Endothelial cell of umbilical vein (primary cell): ENCODE data around the gene EP400. TPM values are rescaled to one million over a fixed set of nuclear protein-coding genes. Genes with fewer than 3 reads are reported as not detected.

ENCODE experiments used
- BruUV-seq: library from RNA; stranded (reverse); fragments of 400-500 nt; replicated peaks from 2 replicates; lab custom pipeline; 2021; lab: Mats Ljungman, UMichigan
- CTCF ChIA-PET: fragments of 300-600, 350-600 bp; sonication (Branson Sonifier 250); formaldehyde crosslinking; loops from one replicate; lab custom pipeline; 2021; ENCODE audit warnings: antibody characterized with exemption, inconsistent platforms; lab: Charles Lee
- POLR2A ChIA-PET: fragments of 300-600, 350-600 bp; sonication (Branson Sonifier 250); formaldehyde crosslinking; loops from one replicate; lab custom pipeline; 2021; ENCODE audit warnings: antibody characterized with exemption, inconsistent platforms; lab: Charles Lee
- DNase-seq: peaks from one replicate; pipeline ENCODE4 v3.0.0-alpha.2; 2011; ENCODE audit warnings: low read depth, low spot score
- FAIRE-seq: peaks from 2 replicates; lab custom pipeline; 2011; peaks lifted over from hg19 to GRCh38; lab: Jason Lieb, UNC
- H2AFZ ChIP-seq: 2 replicates; pipeline ENCODE4 v1.6.0; 2012; ENCODE audit warnings: low read depth, low read length, control low read depth, inconsistent platforms
- H3K27ac ChIP-seq: 2 replicates; pipeline ENCODE4 v1.5.1; 2011; ENCODE audit warnings: low read depth, mild to moderate bottlenecking, control low read depth, low read length, moderate library complexity; ENCODE audit not compliant: insufficient read depth
- H3K27me3 ChIP-seq, 2 experiments: 2 replicates each; pipeline versions ENCODE4 v1.6.0 to v1.6.1; 2011; ENCODE audit warnings: low read length in 2 of 2, mixed read lengths in 1 of 2; ENCODE audit not compliant: control insufficient read depth in 2 of 2, insufficient read depth in 2 of 2
- H3K36me3 ChIP-seq, 2 experiments: 2 replicates in 1 of 2; 3 replicates in 1 of 2; pipeline ENCODE4 v1.5.1; 2011; ENCODE audit warnings: low read length in 2 of 2, mild to moderate bottlenecking in 1 of 2, moderate library complexity in 1 of 2; ENCODE audit not compliant: control insufficient read depth in 2 of 2, insufficient read depth in 2 of 2; ENCODE audit errors: extremely low read depth in 1 of 2
- H3K4me1 ChIP-seq: 3 replicates; pipeline ENCODE4 v1.5.1; 2011; ENCODE audit warnings: mild to moderate bottlenecking, low read length; ENCODE audit not compliant: control insufficient read depth, insufficient read depth; ENCODE audit errors: extremely low read depth
- H3K4me2 ChIP-seq: 2 replicates; pipeline ENCODE4 v1.6.1; 2011; ENCODE audit warnings: low read length, control low read depth, mixed read lengths; ENCODE audit not compliant: insufficient read depth
- H3K4me3 ChIP-seq, 3 experiments: fragments of 200-600 bp in 1 of 3; sonication (generic), shearing (Covaris generic) in 1 of 3; replicated peaks in 1 of 3; 2 replicates each; pipeline ENCODE4 v1.5.1; 2011 to 2016; ENCODE audit warnings: control low read depth in 3 of 3, low read length in 3 of 3, mild to moderate bottlenecking in 2 of 3, inconsistent platforms in 1 of 3, low read depth in 1 of 3, moderate library complexity in 1 of 3; ENCODE audit not compliant: insufficient read depth in 1 of 3
- H3K79me2 ChIP-seq: 2 replicates; pipeline ENCODE4 v1.6.0; 2012; ENCODE audit warnings: low read length, inconsistent platforms; ENCODE audit not compliant: control insufficient read depth, insufficient read depth
- H3K9ac ChIP-seq: replicated peaks from 2 replicates; pipeline ENCODE3; 2011; ENCODE audit warnings: low read length, control low read depth; ENCODE audit not compliant: insufficient read depth; ENCODE audit errors: extremely low read depth
- H3K9me1 ChIP-seq: replicated peaks from 3 replicates; pipeline ENCODE4 v1.6.0; 2011; ENCODE audit warnings: mild to moderate bottlenecking, low read length; ENCODE audit not compliant: control insufficient read depth, insufficient read depth; ENCODE audit errors: extremely low read depth
- H3K9me3 ChIP-seq: replicated peaks from 2 replicates; pipeline ENCODE4 v1.5.1; 2012; ENCODE audit warnings: low read length, inconsistent platforms; ENCODE audit not compliant: control insufficient read depth, insufficient read depth
- H4K20me1 ChIP-seq: replicated peaks from 2 replicates; pipeline ENCODE3; 2011; ENCODE audit warnings: mild to moderate bottlenecking, low read length; ENCODE audit not compliant: control insufficient read depth, insufficient read depth; ENCODE audit errors: extremely low read depth
- CTCF ChIP-seq, 2 donors: IDR thresholded peaks; 1 replicate in 1 of 2; 2 replicates in 1 of 2; pipeline ENCODE4 v1.5.1; 2011; ENCODE audit warnings: low read length in 2 of 2, mild to moderate bottlenecking in 2 of 2, moderate library complexity in 2 of 2, control low read depth in 1 of 2, inconsistent platforms in 1 of 2, low read depth in 1 of 2; ENCODE audit not compliant: insufficient read depth in 1 of 2; ENCODE audit errors: extremely low read depth in 1 of 2
- EZH2 ChIP-seq: IDR thresholded peaks from 2 replicates; pipeline ENCODE4 v1.6.1; 2012; ENCODE audit warnings: borderline replicate concordance, low read depth, mild to moderate bottlenecking, moderate library complexity, low read length, inconsistent platforms; ENCODE audit not compliant: severe bottlenecking
- FOS ChIP-seq: IDR thresholded peaks from 2 replicates; pipeline ENCODE4 v1.6.1; 2011; ENCODE audit warnings: mild to moderate bottlenecking, low read length, moderate library complexity, borderline replicate concordance; ENCODE audit not compliant: insufficient read depth
- GATA2 ChIP-seq: IDR thresholded peaks from 2 replicates; pipeline ENCODE4 v1.7.0; 2011; ENCODE audit warnings: low read depth, mild to moderate bottlenecking, moderate library complexity, mixed read lengths, low read length; ENCODE audit not compliant: insufficient read length, insufficient read depth
- JUN ChIP-seq: IDR thresholded peaks from 2 replicates; pipeline ENCODE4 v1.6.1; 2011; ENCODE audit warnings: borderline replicate concordance, low read depth; ENCODE audit not compliant: insufficient read length, insufficient read depth
- MAX ChIP-seq: IDR thresholded peaks from 2 replicates; pipeline ENCODE4 v1.6.1; 2011; ENCODE audit not compliant: insufficient read depth, insufficient read length
- MYC ChIP-seq: IDR thresholded peaks from one replicate; pipeline ENCODE4 v1.6.1; 2011; ENCODE audit warnings: mild to moderate bottlenecking, low read depth, low read length
- POLR2A ChIP-seq: IDR thresholded peaks from 2 replicates; pipeline ENCODE4 v1.6.1; 2012; ENCODE audit warnings: low read depth, mild to moderate bottlenecking, control low read depth, low read length
- POLR2AphosphoS5 ChIP-seq: IDR thresholded peaks from 2 replicates; pipeline ENCODE4 v1.6.1; 2012; ENCODE audit warnings: low read depth, mild to moderate bottlenecking, control low read depth, low read length, moderate library complexity; ENCODE audit not compliant: insufficient read depth
- dilution Hi-C: fragments of 300-500 bp; cut with MboI; formaldehyde crosslinking; loops from one replicate; pipeline ENCODE4 v1.15.0; 2019; ENCODE audit warnings: low sequenced_read_pairs; ENCODE audit not compliant: extremely low pct_ligation_motif_present
- intact Hi-C: fragments of 100-400 bp; cut with micrococcal nuclease; formaldehyde crosslinking; loops from one replicate; pipeline ENCODE4 v1.10.0; 2022
- polyA plus RNA-seq, 4 experiments: library from polyadenylated mRNA; depleted of rRNA in 3 of 4; stranded (reverse) in 3 of 4; unstranded in 1 of 4; fragments of >200 nt; gene quantifications; 2 replicates each; pipeline versions ENCODE4 v1.2.1 to v1.2.3, GENCODE V29; 2011 to 2012; ENCODE audit warnings: missing spikeins in 1 of 4
- total RNA-seq: library from RNA; stranded (reverse); gene quantifications from 2 replicates; pipeline ENCODE4 v1.2.3, GENCODE V29; 2021

Gene EP400
- total and polyA plus RNA-seq, 2 donors (not counting 3 experiments of a cell fraction or from before 2014, with no cell fraction given), result 9.0 to 57.7 TPM

- Histone ChIP-seq H3K4me1 (peaks cover 12% of the 10 kb centered on the region), H2AFZ (no peak overlapping the region), H3K9me3 (no peaks in the 10 kb centered on the region), H4K20me1 (no peaks in the 10 kb centered on the region), H3K4me3 (no peak overlapping the region), H3K9ac (no peak overlapping the region), H3K4me2 (no peak overlapping the region), H3K36me3 (peaks cover 7 to 53% of the 10 kb centered on the region in 2 experiments), H3K79me2 (no peaks in the 10 kb centered on the region), H3K27ac (no peak overlapping the region), H3K27me3 (no peaks in the 10 kb centered on the region), H3K9me1 (no peaks in the 10 kb centered on the region)
- FAIRE-seq (no peak), DNase-seq (no peak)
- BruUV-seq, result TSS peak; percentile 27
- intact Hi-C loops (no loop called here), dilution Hi-C loops (no loop called here)
- TF ChIP-seq MAX (no peak), POLR2AphosphoS5 (no peak), CTCF (IDR thresholded peaks at IDR 0.05; ENCODE audit: extremely low read depth in 1 of 2, insufficient read depth in 1 of 2, low read depth in 1 of 2, low read length in 2 of 2) (no peak), EZH2 (no peak), MYC (no peak), POLR2A (no peak), JUN (no peak), FOS (no peak), GATA2 (no peak)
- POLR2A ChIA-PET, result no interaction called here
- CTCF ChIA-PET, result interaction anchor here (0.9 kb wide), 1 partner anchor 54 kb away, joined by 3 read pairs; no protein-coding TSS in a partner anchor
These were observed 33.9 kb upstream of the EP400 start for GRCh38 chr12:131915823-131916222.
